Ecto neural progenitor cell (in vitro differentiated cells): ENCODE measurements around the gene ZYX.
"Not testable (repeated sequence)": the region's sequence is repeated elsewhere in the genome, so short reads cannot be mapped to it uniquely, and the experiment has no call there.

Experiments
- DNase-seq: peaks from one replicate; pipeline ENCODE4 v3.0.0-alpha.2; 2018; ENCODE audit warnings: low spot score

ZYX gene

GRCh38 chr7:143418681-143419458 lies 37.7 kb downstream of the ZYX start:
- no peak for DNase-seq

- DNase-seq, result no peak
Observed at GRCh38 chr7:143419880-143420279, 38.7 kb downstream of the ZYX start.

- DNase-seq, result not testable (repeated sequence)
Observed at GRCh38 chr7:143420624-143421023, 39.5 kb downstream of the ZYX start.

- DNase-seq, result no peak
Observed at GRCh38 chr7:143422033-143422432, 40.9 kb downstream of the ZYX start.

- not testable (repeated sequence) for DNase-seq
Observed at GRCh38 chr7:143424476-143424875, 43.3 kb downstream of the ZYX start.

- DNase-seq, result no peak
Observed at GRCh38 chr7:143426479-143427142, 45.5 kb downstream of the ZYX start.

GRCh38 chr7:143429770-143430698 lies 48.9 kb downstream of the ZYX start:
- DNase-seq, result no peak

GRCh38 chr7:143431109-143431508 lies 50.0 kb downstream of the ZYX start:
- no peak for DNase-seq

GRCh38 chr7:143433759-143434158 lies 52.6 kb downstream of the ZYX start:
- DNase-seq, result no peak

- DNase-seq, result no peak
Observed at GRCh38 chr7:143434660-143435059, 53.5 kb downstream of the ZYX start.

GRCh38 chr7:143435266-143435665 lies 54.1 kb downstream of the ZYX start:
- no peak for DNase-seq

- no peak for DNase-seq
Observed at GRCh38 chr7:143436325-143436946, 55.3 kb downstream of the ZYX start.

- no peak for DNase-seq
Observed at GRCh38 chr7:143437578-143437977, 56.4 kb downstream of the ZYX start.

- no peak for DNase-seq
Observed at GRCh38 chr7:143439866-143440265, 58.7 kb downstream of the ZYX start.
